Measurements from ENCODE around the gene SLC25A25. TPM values are rescaled to one million over a fixed set of nuclear protein-coding genes. Genes with fewer than 3 reads are reported as not detected.

The SLC25A25 gene
- total RNA-seq, 1 donor from 2014 or later, result 8.5 TPM

- no peak for DNase-seq (ENCODE audit: low spot score)
- no peaks in the 10 kb centered on the region for H3K9me3 ChIP-seq (ENCODE audit: low read depth)
- Mint-ChIP-seq H3K36me3 (peaks cover 9% of the 10 kb centered on the region), H3K4me1 (peaks cover 13% of the 10 kb centered on the region), H3K9me3 (no peaks in the 10 kb centered on the region), H3K27me3 (ENCODE audit: insufficient read depth, low read depth) (peaks cover 3% of the 10 kb centered on the region), H3K4me3 (no peak overlapping the region), H3K27ac (peak overlapping the region; percentile 81)
- H4K20me1 ChIP-seq (ENCODE audit: low read depth), result no peaks in the 10 kb centered on the region
- no peaks in the 10 kb centered on the region for H3K79me2 ChIP-seq (ENCODE audit: low read depth)
- H3K36me3 ChIP-seq, result no peaks in the 10 kb centered on the region
- H3K27me3 ChIP-seq, result no peaks in the 10 kb centered on the region
- peaks cover 4% of the 10 kb centered on the region for H3K4me1 ChIP-seq
- no peak overlapping the region for H2AFZ ChIP-seq (replicated peaks)
- no peak overlapping the region for H3K4me2 ChIP-seq
- H3K4me3 ChIP-seq, result no peak overlapping the region
- no peak overlapping the region for H3K27ac ChIP-seq
- TF ChIP-seq EZH2phosphoT487 (IDR thresholded peaks at IDR 0.05) (no peak), EZH2 (IDR thresholded peaks at IDR 0.05) (no peak), CTCF (IDR thresholded peaks at IDR 0.05) (no peak)
- H3K9ac ChIP-seq, result no peak overlapping the region
- H3F3A ChIP-seq (ENCODE audit: low read depth), result peaks cover 7% of the 10 kb centered on the region
These were observed 48.4 kb downstream of the SLC25A25 start for GRCh38 chr9:128116104-128117083.

- Histone ChIP-seq H3K36me3 (no peaks in the 10 kb centered on the region), H3K9me3 (ENCODE audit: low read depth) (no peaks in the 10 kb centered on the region), H3K9ac (no peak overlapping the region), H3K27me3 (no peaks in the 10 kb centered on the region), H3K4me1 (peaks cover 4% of the 10 kb centered on the region), H3K4me2 (peak overlapping the region; percentile 63), H3F3A (ENCODE audit: low read depth) (peaks cover 7% of the 10 kb centered on the region), H4K20me1 (ENCODE audit: low read depth) (no peaks in the 10 kb centered on the region), H3K79me2 (ENCODE audit: low read depth) (no peaks in the 10 kb centered on the region), H3K27ac (no peak overlapping the region), H2AFZ (replicated peaks) (peak overlapping the region; percentile 99), H3K4me3 (peak overlapping the region; percentile 24)
- peaks cover 3% of the 10 kb centered on the region for H3K27me3 Mint-ChIP-seq (ENCODE audit: insufficient read depth, low read depth)
- peak; percentile 94 for DNase-seq (ENCODE audit: low spot score)
- H3K9me3 Mint-ChIP-seq, result no peaks in the 10 kb centered on the region
- peak overlapping the region; percentile 67 for H3K27ac Mint-ChIP-seq
- peak overlapping the region; percentile 72 for H3K4me3 Mint-ChIP-seq
- H3K4me1 Mint-ChIP-seq, result peaks cover 13% of the 10 kb centered on the region
- H3K36me3 Mint-ChIP-seq, result peaks cover 10% of the 10 kb centered on the region
- TF ChIP-seq EZH2 (IDR thresholded peaks at IDR 0.05) (no peak), CTCF (IDR thresholded peaks at IDR 0.05) (peak; percentile 100)
These were observed 49.8 kb downstream of the SLC25A25 start for GRCh38 chr9:128117613-128118471.

GRCh38 chr9:128118472-128118857, 50.4 kb downstream of the SLC25A25 start:
- no peak for DNase-seq (ENCODE audit: low spot score)
- no peaks in the 10 kb centered on the region for H3K79me2 ChIP-seq (ENCODE audit: low read depth)
- peaks cover 7% of the 10 kb centered on the region for H3K36me3 Mint-ChIP-seq
- H3K27me3 Mint-ChIP-seq (ENCODE audit: insufficient read depth, low read depth), result peaks cover 3% of the 10 kb centered on the region
- H3K4me3 ChIP-seq, result no peak overlapping the region
- H3K9me3 Mint-ChIP-seq, result no peaks in the 10 kb centered on the region
- H3K27me3 ChIP-seq, result no peaks in the 10 kb centered on the region
- peaks cover 11% of the 10 kb centered on the region for H3K4me1 Mint-ChIP-seq
- TF ChIP-seq CTCF (IDR thresholded peaks at IDR 0.05) (no peak), EZH2phosphoT487 (IDR thresholded peaks at IDR 0.05) (no peak), EZH2 (IDR thresholded peaks at IDR 0.05) (no peak)
- H3F3A ChIP-seq (ENCODE audit: low read depth), result peaks cover 7% of the 10 kb centered on the region
- no peaks in the 10 kb centered on the region for H3K36me3 ChIP-seq
- no peak overlapping the region for H3K4me3 Mint-ChIP-seq
- H2AFZ ChIP-seq (replicated peaks), result no peak overlapping the region
- H3K4me1 ChIP-seq, result peaks cover 4% of the 10 kb centered on the region
- H3K4me2 ChIP-seq, result peak overlapping the region; percentile 63
- no peaks in the 10 kb centered on the region for H4K20me1 ChIP-seq (ENCODE audit: low read depth)
- H3K9ac ChIP-seq, result no peak overlapping the region
- H3K27ac ChIP-seq, result no peak overlapping the region
- H3K9me3 ChIP-seq (ENCODE audit: low read depth), result no peaks in the 10 kb centered on the region
- H3K27ac Mint-ChIP-seq, result no peak overlapping the region
